Upper lobe of right lung (tissue), 1 donor: Measurements from ENCODE around the gene CYTH4. TPM values are rescaled to one million over a fixed set of nuclear protein-coding genes. Genes with fewer than 3 reads are reported as not detected.

ENCODE experiments used
- ATAC-seq: fragments of 200-7000 bp; cut with Tn5 transposase; one replicate; pipeline ENCODE4 v1.9.1; 2020; ENCODE audit warnings: mild to moderate bottlenecking, moderate library complexity
- DNase-seq: peaks from one replicate; pipeline ENCODE4 v3.0.0-alpha.2; 2020
- H3K27ac ChIP-seq: fragments of 200-600 bp; one replicate; pipeline ENCODE4 v1.8.0; 2022
- H3K27me3 ChIP-seq: fragments of 200-600 bp; one replicate; pipeline ENCODE4 v1.8.0; 2022; ENCODE audit warnings: mild to moderate bottlenecking
- H3K36me3 ChIP-seq: fragments of 200-600 bp; one replicate; pipeline ENCODE4 v1.8.0; 2022
- H3K4me1 ChIP-seq: fragments of 200-600 bp; one replicate; pipeline ENCODE4 v1.8.0; 2022
- H3K4me3 ChIP-seq: fragments of 200-600 bp; one replicate; pipeline ENCODE4 v1.8.0; 2022; ENCODE audit warnings: mild to moderate bottlenecking
- H3K9me3 ChIP-seq: fragments of 200-600 bp; one replicate; pipeline ENCODE4 v1.8.0; 2022
- intact Hi-C: fragments of 100-400 bp; cut with DNase I; formaldehyde crosslinking; loops from one replicate; pipeline ENCODE4 v1.11.0; 2022
- total RNA-seq: library from RNA; stranded (reverse); fragmentation: NEBNext Ultra II Directional; extraction: Animal tissue kit (Norgen Biotek cat#: 25700); gene quantifications from one replicate; pipeline ENCODE4 v1.2.1, GENCODE V29; 2021
- TF ChIP-seq, protein P1 (sequence below): fragments of 200-600 bp; IDR thresholded peaks from one replicate; pipeline ENCODE4 v1.8.0; 2022; ENCODE audit warnings: antibody characterized with exemption
- donor health status: DM: no; HTN: yes; CAD: no; lungs with severe emphysema.

Gene CYTH4
- total RNA-seq, 1 donor from 2014 or later, result 37.9 TPM

DNA sequence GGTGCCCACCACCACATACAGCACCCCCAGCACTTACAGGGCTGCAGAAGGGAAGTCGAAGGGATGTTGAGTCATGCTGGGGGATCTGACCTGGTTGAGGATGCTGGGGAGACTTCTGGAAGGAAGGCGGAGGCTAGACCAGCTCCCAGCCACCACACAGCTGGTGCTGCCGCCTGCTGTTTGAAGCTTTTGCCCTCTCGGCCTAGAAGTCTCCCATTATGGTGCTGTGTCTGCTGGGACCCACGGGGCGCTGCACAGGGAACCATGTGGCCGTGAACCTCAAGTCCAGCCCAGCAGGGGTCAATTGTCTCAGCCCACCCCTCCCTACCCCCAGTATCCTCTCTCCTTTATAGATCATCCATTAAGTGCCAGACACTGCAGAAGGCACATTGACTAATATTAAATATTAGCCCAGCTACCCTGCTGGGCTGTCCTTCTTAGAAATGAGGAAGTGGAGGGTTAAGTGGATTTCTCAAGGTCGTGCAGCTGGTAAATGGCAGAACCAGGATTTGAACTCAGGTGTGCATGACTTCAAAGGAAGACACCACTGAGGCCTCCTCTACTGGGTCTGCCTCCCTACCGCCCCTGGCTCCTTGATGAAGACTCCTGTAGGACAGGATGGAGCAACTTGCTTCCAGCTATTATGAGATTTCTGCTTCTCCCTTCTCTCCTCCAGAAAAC is 49.7 kb downstream of the CYTH4 start:
- H3K27ac ChIP-seq, result no peak overlapping the region
- H3K36me3 ChIP-seq, result no peaks in the 10 kb centered on the region
- peaks cover 3% of the 10 kb centered on the region for H3K4me1 ChIP-seq
- no peak overlapping the region for H3K4me3 ChIP-seq
- no peak for DNase-seq
- no peaks in the 10 kb centered on the region for H3K9me3 ChIP-seq
- intact Hi-C loops, result no loop called here
- peaks cover 53% of the 10 kb centered on the region for H3K27me3 ChIP-seq
- no peak for ATAC-seq
- TF ChIP-seq, protein P1, sequence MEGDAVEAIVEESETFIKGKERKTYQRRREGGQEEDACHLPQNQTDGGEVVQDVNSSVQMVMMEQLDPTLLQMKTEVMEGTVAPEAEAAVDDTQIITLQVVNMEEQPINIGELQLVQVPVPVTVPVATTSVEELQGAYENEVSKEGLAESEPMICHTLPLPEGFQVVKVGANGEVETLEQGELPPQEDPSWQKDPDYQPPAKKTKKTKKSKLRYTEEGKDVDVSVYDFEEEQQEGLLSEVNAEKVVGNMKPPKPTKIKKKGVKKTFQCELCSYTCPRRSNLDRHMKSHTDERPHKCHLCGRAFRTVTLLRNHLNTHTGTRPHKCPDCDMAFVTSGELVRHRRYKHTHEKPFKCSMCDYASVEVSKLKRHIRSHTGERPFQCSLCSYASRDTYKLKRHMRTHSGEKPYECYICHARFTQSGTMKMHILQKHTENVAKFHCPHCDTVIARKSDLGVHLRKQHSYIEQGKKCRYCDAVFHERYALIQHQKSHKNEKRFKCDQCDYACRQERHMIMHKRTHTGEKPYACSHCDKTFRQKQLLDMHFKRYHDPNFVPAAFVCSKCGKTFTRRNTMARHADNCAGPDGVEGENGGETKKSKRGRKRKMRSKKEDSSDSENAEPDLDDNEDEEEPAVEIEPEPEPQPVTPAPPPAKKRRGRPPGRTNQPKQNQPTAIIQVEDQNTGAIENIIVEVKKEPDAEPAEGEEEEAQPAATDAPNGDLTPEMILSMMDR, result no peak

DNA sequence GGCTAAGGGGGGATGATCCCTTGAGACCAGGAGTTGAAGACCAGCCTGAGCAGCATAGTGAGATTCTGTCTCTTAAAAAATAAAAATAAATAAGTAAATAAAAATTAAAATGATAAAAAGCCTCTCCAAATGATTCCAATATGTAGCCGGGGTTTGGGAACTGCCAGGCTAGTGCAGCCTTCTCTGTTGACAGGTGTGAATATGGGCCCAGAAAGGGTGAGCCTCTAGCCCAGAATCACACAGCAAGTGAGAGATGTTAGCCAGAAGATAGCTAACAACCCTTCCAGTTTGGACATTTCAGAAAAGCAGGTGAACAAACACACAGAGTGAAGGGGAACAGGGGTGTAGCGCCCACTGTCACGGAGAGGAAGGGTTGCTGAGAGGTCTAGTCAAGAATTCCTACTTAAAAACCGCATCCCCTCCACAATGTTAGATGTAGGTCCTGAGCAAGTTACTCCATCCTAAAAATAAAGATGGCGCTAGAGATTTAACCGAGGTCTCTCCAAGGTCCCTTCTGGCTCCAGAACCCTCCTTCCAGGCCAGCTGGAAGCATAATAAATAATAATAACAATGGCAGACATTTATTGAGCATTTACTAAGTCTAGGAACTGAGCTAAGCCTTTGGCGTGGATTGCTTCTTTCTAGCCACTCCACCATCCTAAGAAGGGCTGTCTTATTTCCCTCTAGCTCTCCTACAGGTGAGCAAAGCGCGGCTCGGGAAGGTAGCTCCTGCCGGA is 51.6 kb downstream of the CYTH4 start:
- no peak overlapping the region for H3K27ac ChIP-seq
- ATAC-seq (no peak), DNase-seq (no peak)
- no peaks in the 10 kb centered on the region for H3K36me3 ChIP-seq
- peaks cover 54% of the 10 kb centered on the region for H3K27me3 ChIP-seq
- H3K4me3 ChIP-seq, result no peak overlapping the region
- peaks cover 3% of the 10 kb centered on the region for H3K4me1 ChIP-seq
- TF ChIP-seq, protein P1, result no peak
- H3K9me3 ChIP-seq, result no peaks in the 10 kb centered on the region
- intact Hi-C loops, result no loop called here

DNA sequence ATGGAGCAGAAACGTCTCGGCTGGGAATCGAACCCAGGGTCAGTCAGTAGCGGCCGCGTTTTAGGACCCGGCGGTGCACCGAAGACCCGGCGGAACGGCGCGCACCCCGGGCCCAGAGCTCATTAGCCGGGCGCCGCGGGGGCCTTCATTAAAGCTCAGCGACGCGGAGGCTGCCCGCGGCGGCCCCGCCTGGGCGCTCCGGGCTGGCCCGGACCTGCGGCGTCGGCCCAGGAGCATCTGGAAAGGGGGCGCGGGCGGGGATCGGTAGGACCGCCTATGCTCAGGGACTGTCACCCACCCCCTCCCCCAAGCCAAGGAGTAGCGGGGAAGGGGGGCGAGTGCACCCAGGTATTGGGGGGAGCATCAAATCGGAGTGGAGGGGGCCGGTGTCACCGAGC is 52.2 kb downstream of the CYTH4 start:
- intact Hi-C loops, result no loop called here

DNA sequence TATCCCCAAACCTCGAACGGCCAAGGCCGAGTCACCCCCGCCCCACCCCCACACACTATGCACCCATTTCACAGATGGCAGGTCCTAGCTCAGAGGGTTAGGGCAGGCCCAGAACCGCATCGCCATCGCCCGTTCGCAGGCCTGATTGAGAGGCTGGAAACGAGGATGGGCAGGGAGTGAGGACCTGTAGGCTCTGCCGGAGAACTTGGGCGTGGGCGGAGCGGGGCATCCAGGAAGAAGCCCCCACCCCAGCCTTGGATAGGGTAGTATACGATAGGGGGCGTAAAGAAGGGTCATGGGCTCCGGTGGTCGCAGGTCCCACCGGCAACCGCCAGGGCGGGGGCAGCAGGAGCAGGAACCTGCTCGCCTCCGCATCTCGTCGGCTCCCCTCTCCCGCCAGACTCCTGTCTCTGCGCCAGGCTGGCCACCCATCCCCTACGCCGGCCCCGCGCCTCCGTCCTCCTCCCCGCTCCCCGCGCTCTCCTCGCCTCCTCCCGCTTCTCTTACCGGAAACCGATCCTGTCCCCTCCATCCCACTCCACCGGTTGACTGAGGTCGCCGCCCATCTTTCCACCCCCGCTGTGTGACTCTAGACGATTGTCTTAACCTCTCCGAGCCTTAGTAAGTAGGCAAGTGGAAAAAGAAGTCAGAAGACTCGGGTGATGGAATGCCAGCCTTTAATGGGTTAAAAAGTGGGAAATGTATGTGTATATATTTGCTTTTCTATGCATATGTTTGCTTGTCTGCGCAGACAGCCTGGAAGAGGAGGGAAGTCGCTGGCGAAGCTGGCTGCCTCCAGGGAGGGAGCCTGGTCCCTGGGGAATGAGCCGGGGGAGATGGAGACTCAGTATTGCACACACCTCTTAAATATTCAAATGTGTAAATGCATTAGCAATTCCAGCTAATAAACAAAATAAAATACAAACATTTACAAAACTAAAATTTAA is 52.8 kb downstream of the CYTH4 start:
- Histone ChIP-seq H3K4me1 (peaks cover 3% of the 10 kb centered on the region), H3K9me3 (no peaks in the 10 kb centered on the region), H3K36me3 (no peaks in the 10 kb centered on the region), H3K27ac (no peak overlapping the region), H3K4me3 (no peak overlapping the region), H3K27me3 (peaks cover 56% of the 10 kb centered on the region)
- no peak for ATAC-seq
- TF ChIP-seq, protein P1, result no peak
- intact Hi-C loops, result no loop called here
- no peak for DNase-seq

More for the DNA sequence above, 52.2 kb downstream of the CYTH4 start:
- no peaks in the 10 kb centered on the region for H3K9me3 ChIP-seq
- H3K4me3 ChIP-seq, result no peak overlapping the region
- TF ChIP-seq, protein P1, result no peak
- no peak overlapping the region for H3K27ac ChIP-seq
- H3K4me1 ChIP-seq, result peaks cover 3% of the 10 kb centered on the region
- H3K36me3 ChIP-seq, result no peaks in the 10 kb centered on the region
- peaks cover 56% of the 10 kb centered on the region for H3K27me3 ChIP-seq
- DNase-seq (no peak), ATAC-seq (no peak)

DNA sequence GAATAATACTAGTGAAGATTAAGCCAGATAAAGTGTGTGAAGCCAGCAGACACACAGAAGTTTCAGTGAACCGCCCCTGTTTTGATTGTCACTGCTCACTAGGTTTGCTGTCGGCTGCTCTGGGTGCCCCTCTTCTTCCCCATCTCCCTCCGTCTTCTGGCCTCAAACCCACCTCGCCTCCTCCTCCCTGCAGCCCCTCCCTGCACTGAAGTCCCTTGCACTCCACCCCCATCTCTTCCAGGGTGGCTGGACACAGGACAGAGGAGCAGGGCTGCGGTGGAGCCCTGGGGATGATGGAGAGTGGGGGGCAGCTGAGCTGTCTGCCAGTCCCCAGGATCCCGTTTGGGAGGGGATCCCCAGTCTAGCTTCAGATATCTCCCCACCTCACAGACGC is 53.5 kb downstream of the CYTH4 start:
- H3K9me3 ChIP-seq, result no peaks in the 10 kb centered on the region
- no peak overlapping the region for H3K4me3 ChIP-seq
- intact Hi-C loops, result no loop called here
- H3K4me1 ChIP-seq, result peaks cover 3% of the 10 kb centered on the region
- H3K36me3 ChIP-seq, result no peaks in the 10 kb centered on the region
- H3K27me3 ChIP-seq, result peaks cover 56% of the 10 kb centered on the region
- TF ChIP-seq, protein P1, result no peak
- no peak overlapping the region for H3K27ac ChIP-seq
- ATAC-seq (no peak), DNase-seq (no peak)
